ENCODE results near the gene TATDN2. TPM values are rescaled to one million over a fixed set of nuclear protein-coding genes. Genes with fewer than 3 reads are reported as not detected.

The TATDN2 gene
- total and polyA plus RNA-seq, 2 donors (not counting 3 experiments of a cell fraction or from before 2014, with no cell fraction given): 10.7 to 26.8 TPM

DNA sequence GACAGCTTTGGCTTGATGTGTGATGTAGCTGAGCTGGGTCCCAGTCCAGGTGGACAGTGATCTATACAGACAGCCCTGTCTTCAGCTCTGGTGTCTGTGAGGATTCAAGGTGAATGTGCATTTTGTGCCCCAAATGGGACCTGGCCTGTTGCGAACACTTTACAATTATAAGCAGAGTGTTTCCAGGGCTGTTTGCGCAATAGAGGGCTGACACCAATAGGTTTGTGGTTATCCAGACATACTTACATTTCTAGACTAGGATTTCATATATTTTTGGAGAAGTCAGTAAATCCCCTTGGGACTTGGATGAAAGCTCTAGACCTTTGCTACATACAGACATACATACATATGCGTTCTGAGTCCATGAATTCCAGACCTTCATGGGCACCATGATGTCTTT is 4.2 kb upstream of the TATDN2 start:
- peaks cover 3% of the 10 kb centered on the region for H3K79me2 ChIP-seq (ENCODE audit: control insufficient read depth, insufficient read depth, low read length)
- DNase-seq (ENCODE audit: low read depth, low spot score) (no peak), FAIRE-seq (no peak)
- H3K9me1 ChIP-seq (replicated peaks; ENCODE audit: control insufficient read depth, extremely low read depth, insufficient read depth, low read length): no peaks in the 10 kb centered on the region
- peaks cover 2 to 3% of the 10 kb centered on the region in 2 experiments for H3K36me3 ChIP-seq (ENCODE audit: control insufficient read depth in 2 of 2, extremely low read depth in 1 of 2, insufficient read depth in 2 of 2, low read length in 2 of 2)
- CTCF ChIA-PET: interaction anchor here (2.2 kb wide), 1 partner anchor 20 kb away, joined by 6 read pairs; no protein-coding TSS in a partner anchor
- no TSS peak for BruUV-seq (replicated peaks)
- POLR2A ChIA-PET: no interaction called here
- H2AFZ ChIP-seq (ENCODE audit: low read depth, low read length): no peak overlapping the region
- no peak overlapping the region for H3K27ac ChIP-seq (ENCODE audit: insufficient read depth, low read depth, low read length)
- H3K4me1 ChIP-seq (ENCODE audit: control insufficient read depth, extremely low read depth, insufficient read depth, low read length): no peaks in the 10 kb centered on the region
- dilution Hi-C loops (cut with MboI; ENCODE audit: extremely low pct_ligation_motif_present, low sequenced_read_pairs) (no loop called here), intact Hi-C loops (cut with micrococcal nuclease) (no loop called here)
- no peak overlapping the region for H3K9ac ChIP-seq (replicated peaks; ENCODE audit: extremely low read depth, insufficient read depth, low read length)
- no peaks in the 10 kb centered on the region for H3K27me3 ChIP-seq (ENCODE audit: control insufficient read depth in 2 of 2, insufficient read depth in 2 of 2, low read length in 2 of 2)
- H3K4me3 ChIP-seq (replicated peaks in 1 of 3; ENCODE audit: insufficient read depth in 1 of 3, low read depth in 1 of 3, low read length in 3 of 3): no peak overlapping the region
- TF ChIP-seq, protein P1, sequence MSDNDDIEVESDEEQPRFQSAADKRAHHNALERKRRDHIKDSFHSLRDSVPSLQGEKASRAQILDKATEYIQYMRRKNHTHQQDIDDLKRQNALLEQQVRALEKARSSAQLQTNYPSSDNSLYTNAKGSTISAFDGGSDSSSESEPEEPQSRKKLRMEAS (IDR thresholded peaks at IDR 0.05; ENCODE audit: insufficient read depth, insufficient read length): no peak
- TF ChIP-seq, protein P2, sequence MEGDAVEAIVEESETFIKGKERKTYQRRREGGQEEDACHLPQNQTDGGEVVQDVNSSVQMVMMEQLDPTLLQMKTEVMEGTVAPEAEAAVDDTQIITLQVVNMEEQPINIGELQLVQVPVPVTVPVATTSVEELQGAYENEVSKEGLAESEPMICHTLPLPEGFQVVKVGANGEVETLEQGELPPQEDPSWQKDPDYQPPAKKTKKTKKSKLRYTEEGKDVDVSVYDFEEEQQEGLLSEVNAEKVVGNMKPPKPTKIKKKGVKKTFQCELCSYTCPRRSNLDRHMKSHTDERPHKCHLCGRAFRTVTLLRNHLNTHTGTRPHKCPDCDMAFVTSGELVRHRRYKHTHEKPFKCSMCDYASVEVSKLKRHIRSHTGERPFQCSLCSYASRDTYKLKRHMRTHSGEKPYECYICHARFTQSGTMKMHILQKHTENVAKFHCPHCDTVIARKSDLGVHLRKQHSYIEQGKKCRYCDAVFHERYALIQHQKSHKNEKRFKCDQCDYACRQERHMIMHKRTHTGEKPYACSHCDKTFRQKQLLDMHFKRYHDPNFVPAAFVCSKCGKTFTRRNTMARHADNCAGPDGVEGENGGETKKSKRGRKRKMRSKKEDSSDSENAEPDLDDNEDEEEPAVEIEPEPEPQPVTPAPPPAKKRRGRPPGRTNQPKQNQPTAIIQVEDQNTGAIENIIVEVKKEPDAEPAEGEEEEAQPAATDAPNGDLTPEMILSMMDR (IDR thresholded peaks at IDR 0.05; ENCODE audit: extremely low read depth in 1 of 2, insufficient read depth in 1 of 2, low read depth in 1 of 2, low read length in 2 of 2): no peak
- TF ChIP-seq FOS (IDR thresholded peaks at IDR 0.05; ENCODE audit: borderline replicate concordance, insufficient read depth, low read length) (no peak), JUN (IDR thresholded peaks at IDR 0.05; ENCODE audit: borderline replicate concordance, insufficient read depth, insufficient read length, low read depth) (no peak), POLR2AphosphoS5 (IDR thresholded peaks at IDR 0.05; ENCODE audit: insufficient read depth, low read depth, low read length) (no peak), MYC (IDR thresholded peaks at IDR 0.05; ENCODE audit: low read depth, low read length) (no peak), GATA2 (IDR thresholded peaks at IDR 0.05; ENCODE audit: insufficient read depth, insufficient read length, low read depth, low read length) (no peak), POLR2A (IDR thresholded peaks at IDR 0.05; ENCODE audit: low read depth, low read length) (no peak)
- no peaks in the 10 kb centered on the region for H3K9me3 ChIP-seq (replicated peaks; ENCODE audit: control insufficient read depth, insufficient read depth, low read length)
- no peaks in the 10 kb centered on the region for H4K20me1 ChIP-seq (replicated peaks; ENCODE audit: control insufficient read depth, extremely low read depth, insufficient read depth, low read length)
- no peak overlapping the region for H3K4me2 ChIP-seq (ENCODE audit: insufficient read depth, low read length)
